ENCODE results near the gene NUPR1.

DNA sequence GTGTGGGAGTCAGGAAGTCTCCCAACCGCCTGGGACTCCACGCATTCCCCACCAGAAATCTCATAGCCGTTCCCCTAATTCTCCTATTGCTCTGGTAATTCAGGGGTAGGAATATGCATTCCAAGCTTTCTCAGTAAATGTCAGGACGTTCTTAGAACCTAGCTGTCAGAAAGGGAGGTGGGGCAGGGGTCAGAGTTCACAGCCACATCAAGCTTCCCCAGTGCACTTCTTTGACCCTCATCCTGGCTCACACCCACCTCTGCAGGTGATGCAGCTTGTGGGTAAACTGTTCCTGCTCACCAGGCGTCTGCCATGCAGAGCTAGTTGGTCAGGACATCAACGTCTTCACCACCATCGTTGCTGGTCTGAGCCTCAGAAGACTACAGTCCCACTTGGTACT, 18.1 kb downstream of the NUPR1 start:
- TF ChIP-seq RAD21 (conservative IDR thresholded peaks at IDR 0.05) = no peak
- TF ChIP-seq, protein P1, sequence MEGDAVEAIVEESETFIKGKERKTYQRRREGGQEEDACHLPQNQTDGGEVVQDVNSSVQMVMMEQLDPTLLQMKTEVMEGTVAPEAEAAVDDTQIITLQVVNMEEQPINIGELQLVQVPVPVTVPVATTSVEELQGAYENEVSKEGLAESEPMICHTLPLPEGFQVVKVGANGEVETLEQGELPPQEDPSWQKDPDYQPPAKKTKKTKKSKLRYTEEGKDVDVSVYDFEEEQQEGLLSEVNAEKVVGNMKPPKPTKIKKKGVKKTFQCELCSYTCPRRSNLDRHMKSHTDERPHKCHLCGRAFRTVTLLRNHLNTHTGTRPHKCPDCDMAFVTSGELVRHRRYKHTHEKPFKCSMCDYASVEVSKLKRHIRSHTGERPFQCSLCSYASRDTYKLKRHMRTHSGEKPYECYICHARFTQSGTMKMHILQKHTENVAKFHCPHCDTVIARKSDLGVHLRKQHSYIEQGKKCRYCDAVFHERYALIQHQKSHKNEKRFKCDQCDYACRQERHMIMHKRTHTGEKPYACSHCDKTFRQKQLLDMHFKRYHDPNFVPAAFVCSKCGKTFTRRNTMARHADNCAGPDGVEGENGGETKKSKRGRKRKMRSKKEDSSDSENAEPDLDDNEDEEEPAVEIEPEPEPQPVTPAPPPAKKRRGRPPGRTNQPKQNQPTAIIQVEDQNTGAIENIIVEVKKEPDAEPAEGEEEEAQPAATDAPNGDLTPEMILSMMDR (IDR thresholded peaks at IDR 0.05; ENCODE audit: poor library complexity, severe bottlenecking) = no peak
- no peak for TF ChIP-seq EZH2 (IDR thresholded peaks at IDR 0.05; ENCODE audit: borderline replicate concordance, insufficient read depth, low read length, poor library complexity, severe bottlenecking)
- no peak for TF ChIP-seq TAF1 (IDR thresholded peaks at IDR 0.05; ENCODE audit: low read depth)
- TF ChIP-seq EP300 (conservative IDR thresholded peaks at IDR 0.05; ENCODE audit: poor library complexity, severe bottlenecking) = no peak
- TF ChIP-seq POLR2AphosphoS5 (IDR thresholded peaks at IDR 0.05) = no peak
- TF ChIP-seq MXI1 (conservative IDR thresholded peaks at IDR 0.05; ENCODE audit: poor library complexity, severe bottlenecking) = no peak
- no peak for TF ChIP-seq SMC3 (conservative IDR thresholded peaks at IDR 0.05; ENCODE audit: poor library complexity)
